ENCODE results near the gene ENO3. TPM values are rescaled to one million over a fixed set of nuclear protein-coding genes. Genes with fewer than 3 reads are reported as not detected.

The ENO3 gene
- polyA plus RNA-seq, 3 donors from 2014 or later = 1.6 to 4.2 (median 4.1) TPM

DNA sequence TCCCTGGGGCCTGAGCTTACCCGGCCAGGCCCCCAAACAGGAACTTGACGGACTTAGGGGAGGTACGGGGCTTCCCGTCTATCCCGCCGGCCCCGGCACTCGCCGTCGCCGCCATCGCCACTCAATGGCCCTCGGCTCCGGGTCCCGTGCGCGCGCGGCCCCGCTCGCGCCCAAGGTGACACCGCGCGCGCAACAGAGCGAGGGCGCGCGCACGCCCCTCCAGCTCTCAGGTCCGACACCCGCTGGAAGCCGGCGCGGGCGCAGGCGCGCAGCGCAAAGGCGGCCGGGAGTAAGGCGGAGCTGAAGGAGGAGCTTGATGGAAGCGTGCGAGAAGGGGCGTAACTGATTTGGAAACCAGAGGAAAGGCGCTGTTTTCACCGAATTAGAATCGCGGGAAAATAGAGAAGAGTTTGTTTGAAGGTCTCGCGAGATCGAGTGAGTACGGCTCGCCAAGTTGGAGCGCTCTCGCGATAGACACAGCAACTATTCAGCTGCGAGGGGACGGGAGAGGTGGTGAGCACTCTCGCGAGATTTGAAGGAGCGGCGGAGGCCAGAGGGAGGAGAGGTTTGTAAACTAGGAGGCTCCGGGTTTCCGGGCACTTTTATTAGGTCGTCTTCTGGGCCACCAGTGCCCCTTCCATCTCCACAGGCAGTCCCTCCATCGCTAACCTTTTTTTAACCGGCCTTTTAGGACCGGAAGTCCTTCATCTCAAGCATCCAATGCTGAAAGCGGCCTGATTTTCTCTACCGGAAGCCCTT, 10.9 kb upstream of the ENO3 start, which contains the start of the genes RNF167 and SLC25A11:
Gene RNF167, plus strand, starts transcription at position 473 of the 759 bp plus-strand sequence. CDS start 642 bp downstream, outside the sequence.
Gene SLC25A11, minus strand, starts transcription at position 251 of the 759 bp plus-strand sequence. Its CDS starts 136 bp downstream, at position 115.
- H3K27me3 Mint-ChIP-seq (ENCODE audit: low read depth in 3 of 3) = peaks cover 5 to 24% (median 13%) of the 10 kb centered on the region in 3 donors
- H3K4me1 Mint-ChIP-seq = peaks cover 68 to 73% of the 10 kb centered on the region in 2 donors
- no peaks in the 10 kb centered on the region for H3K9me3 Mint-ChIP-seq
- H3K27ac Mint-ChIP-seq = peak within 1 kb of the TSS; percentile 93 to 98 (median 95)
- peak; percentile 97 to 99 (median 99) for DNase-seq
- peak within 1 kb of the TSS; percentile 96 to 100 (median 99) for H3K4me3 Mint-ChIP-seq
- H3K36me3 Mint-ChIP-seq = peaks cover 15 to 51% (median 28%) of the 10 kb centered on the region in 3 donors

DNA sequence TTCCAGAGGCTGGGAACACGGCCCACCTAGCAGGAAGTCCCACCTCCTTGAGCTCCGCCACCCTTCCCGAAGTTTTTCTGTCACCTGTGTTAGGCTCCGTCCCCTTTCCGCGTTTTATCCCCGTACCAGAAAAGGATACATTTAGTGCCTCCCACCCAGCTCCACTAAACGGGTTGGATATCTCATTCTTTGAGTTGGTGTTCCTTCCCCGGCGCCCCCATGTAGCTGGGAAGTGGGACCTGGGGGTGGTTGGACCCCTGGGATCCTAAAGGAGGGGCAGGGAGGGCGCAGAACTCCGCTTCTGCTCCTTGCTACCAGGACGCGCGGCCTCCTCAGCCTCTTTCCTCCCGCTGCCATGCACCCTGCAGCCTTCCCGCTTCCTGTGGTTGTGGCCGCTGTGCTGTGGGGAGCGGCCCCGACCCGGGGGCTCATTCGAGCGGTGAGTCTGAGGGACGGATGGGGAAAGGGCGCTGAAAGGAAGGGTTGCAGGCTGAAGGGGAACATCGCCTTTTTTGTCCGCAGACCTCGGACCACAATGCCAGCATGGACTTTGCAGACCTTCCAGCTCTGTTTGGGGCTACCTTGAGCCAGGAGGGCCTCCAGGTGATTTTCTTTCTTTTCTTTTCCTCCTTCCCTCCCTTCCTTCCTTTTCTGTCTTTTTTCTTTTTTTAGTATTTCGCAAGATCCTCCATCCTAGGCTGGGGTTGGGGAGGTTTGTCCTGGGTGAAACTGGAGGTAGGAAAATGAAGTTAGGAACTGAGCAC, 10.2 kb upstream of the ENO3 start:
- Mint-ChIP-seq H3K27ac (peak overlapping the region; percentile 93 to 98 (median 95)), H3K4me1 (peaks cover 72 to 77% of the 10 kb centered on the region in 2 donors), H3K9me3 (no peaks in the 10 kb centered on the region), H3K4me3 (peak overlapping the region; percentile 96 to 100 (median 99)), H3K36me3 (peaks cover 22 to 59% (median 35%) of the 10 kb centered on the region in 3 donors), H3K27me3 (ENCODE audit: low read depth in 3 of 3) (peaks cover 8 to 32% (median 19%) of the 10 kb centered on the region in 3 donors)
- DNase-seq = peak; percentile 25 to 39 (median 37)

DNA sequence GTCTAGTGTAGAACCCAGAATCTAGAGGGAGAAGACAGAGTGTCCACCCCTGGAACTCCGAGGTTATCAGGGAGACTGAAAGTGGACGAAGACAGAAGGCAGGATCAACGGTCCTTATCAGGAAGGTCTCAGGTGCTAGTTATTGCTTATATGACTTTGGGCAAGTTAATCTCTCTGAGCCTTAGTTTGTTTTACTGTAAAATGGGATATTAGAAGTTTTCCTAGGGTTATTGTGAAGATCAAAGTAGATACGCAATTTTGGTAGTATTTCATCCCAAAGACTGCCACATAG, 9.7 kb upstream of the ENO3 start:
- peaks cover 24 to 59% (median 35%) of the 10 kb centered on the region in 3 donors for H3K36me3 Mint-ChIP-seq
- DNase-seq = no peak
- peaks cover 70 to 77% of the 10 kb centered on the region in 2 donors for H3K4me1 Mint-ChIP-seq
- H3K27me3 Mint-ChIP-seq (ENCODE audit: low read depth in 3 of 3) = peaks cover 8 to 37% (median 20%) of the 10 kb centered on the region in 3 donors
- H3K9me3 Mint-ChIP-seq = no peaks in the 10 kb centered on the region
- H3K27ac Mint-ChIP-seq = peak overlapping the region; percentile 93 to 98 (median 95)
- peak overlapping the region; percentile 96 to 100 (median 99) for H3K4me3 Mint-ChIP-seq

DNA sequence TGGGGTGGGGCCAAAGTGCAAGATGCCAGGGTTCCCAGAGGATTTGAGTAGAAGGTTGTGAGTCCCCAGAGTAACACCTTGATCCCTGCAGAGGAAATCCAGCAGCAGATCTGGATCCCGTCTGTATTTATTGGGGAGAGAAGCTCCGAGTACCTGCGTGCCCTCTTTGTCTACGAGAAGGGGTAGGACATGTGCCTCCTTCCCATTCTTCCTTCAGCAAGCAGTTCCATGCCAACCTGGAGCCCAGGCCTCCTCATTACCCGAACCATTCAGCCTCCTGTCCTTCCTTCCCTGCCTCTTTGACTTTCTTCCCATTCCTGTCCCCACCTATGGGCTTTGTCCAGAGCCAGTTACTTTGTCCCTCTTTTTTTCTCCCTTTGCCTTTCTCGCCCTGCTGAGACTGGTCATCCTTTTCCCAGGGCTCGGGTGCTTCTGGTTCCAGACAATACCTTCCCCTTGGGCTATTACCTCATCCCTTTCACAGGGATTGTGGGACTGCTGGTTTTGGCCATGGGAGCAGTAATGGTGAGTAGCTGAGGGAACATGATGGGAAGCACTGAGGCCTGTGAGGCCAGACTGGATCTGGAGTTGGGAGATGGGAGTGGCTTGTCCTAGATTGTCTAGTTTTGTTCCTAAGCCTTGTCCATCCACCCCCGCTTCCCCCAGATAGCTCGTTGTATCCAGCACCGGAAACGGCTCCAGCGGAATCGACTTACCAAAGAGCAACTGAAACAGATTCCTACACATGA, 8.0 kb upstream of the ENO3 start:
- H3K36me3 Mint-ChIP-seq = peaks cover 32 to 55% (median 43%) of the 10 kb centered on the region in 3 donors
- peak overlapping the region; percentile 55 to 100 (median 99) for H3K4me3 Mint-ChIP-seq
- peaks cover 17 to 51% (median 34%) of the 10 kb centered on the region in 3 donors for H3K27me3 Mint-ChIP-seq (ENCODE audit: low read depth in 3 of 3)
- H3K27ac Mint-ChIP-seq = peak overlapping the region; percentile 93 to 98 (median 95)
- DNase-seq = no peak
- H3K9me3 Mint-ChIP-seq = no peaks in the 10 kb centered on the region
- peaks cover 77 to 85% of the 10 kb centered on the region in 2 donors for H3K4me1 Mint-ChIP-seq

DNA sequence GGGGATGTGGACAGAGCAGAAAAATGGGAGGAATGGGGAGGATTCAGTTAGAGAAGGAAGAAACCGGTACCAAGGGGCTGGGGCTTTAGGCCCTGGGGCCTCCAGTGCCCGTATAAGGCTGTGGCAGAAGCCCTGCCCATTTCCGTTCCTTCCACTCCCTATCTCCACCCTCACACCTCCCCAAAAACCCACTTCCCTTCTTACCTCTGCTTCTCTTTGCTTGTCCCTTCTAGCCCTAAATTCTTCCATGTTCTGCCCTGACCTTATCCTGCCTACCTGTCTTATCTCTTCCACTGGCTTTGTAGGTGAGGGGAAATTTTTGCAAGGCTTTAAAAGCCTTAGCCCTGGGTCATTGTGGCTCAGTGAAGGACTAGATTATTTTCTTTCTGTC, 6.8 kb upstream of the ENO3 start:
- peaks cover 65 to 76% of the 10 kb centered on the region in 2 donors for H3K4me1 Mint-ChIP-seq
- H3K9me3 Mint-ChIP-seq = peaks cover 0 to 2% (median 0%) of the 10 kb centered on the region in 6 donors
- H3K36me3 Mint-ChIP-seq = peaks cover 32 to 55% (median 43%) of the 10 kb centered on the region in 3 donors

DNA sequence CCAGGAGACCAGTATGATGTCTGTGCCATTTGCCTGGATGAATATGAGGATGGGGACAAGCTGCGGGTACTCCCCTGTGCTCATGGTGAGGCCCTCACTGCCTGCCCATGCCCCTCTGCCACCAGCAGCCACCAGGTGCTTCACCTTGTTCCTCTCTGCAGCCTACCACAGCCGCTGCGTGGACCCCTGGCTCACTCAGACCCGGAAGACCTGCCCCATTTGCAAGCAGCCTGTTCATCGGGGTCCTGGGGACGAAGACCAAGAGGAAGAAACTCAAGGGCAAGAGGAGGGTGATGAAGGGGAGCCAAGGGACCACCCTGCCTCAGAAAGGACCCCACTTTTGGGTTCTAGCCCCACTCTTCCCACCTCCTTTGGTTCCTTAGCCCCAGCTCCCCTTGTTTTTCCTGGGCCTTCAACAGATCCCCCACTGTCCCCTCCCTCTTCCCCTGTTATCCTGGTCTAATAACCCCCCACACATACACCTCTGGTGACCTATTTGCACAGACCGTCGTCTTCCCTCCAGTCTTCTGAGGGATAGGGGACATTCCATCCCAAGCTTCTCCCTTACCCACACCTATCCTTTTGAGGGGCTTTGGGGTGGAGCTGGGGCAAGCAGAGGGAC, 6.3 kb upstream of the ENO3 start:
- Mint-ChIP-seq H3K27ac (peak overlapping the region; percentile 95 to 97 (median 95)), H3K4me1 (peaks cover 62 to 74% of the 10 kb centered on the region in 2 donors), H3K36me3 (peaks cover 32 to 55% (median 43%) of the 10 kb centered on the region in 3 donors), H3K9me3 (peaks cover 0 to 2% (median 0%) of the 10 kb centered on the region in 6 donors), H3K27me3 (ENCODE audit: low read depth in 3 of 3) (peaks cover 20 to 61% (median 36%) of the 10 kb centered on the region in 3 donors), H3K4me3 (peak overlapping the region; percentile 96 to 100 (median 99))
- DNase-seq = no peak

More for the DNA sequence above, 6.8 kb upstream of the ENO3 start:
- peak; percentile 52 to 59 (median 57) for DNase-seq
- peak overlapping the region; percentile 96 to 100 (median 99) for H3K4me3 Mint-ChIP-seq
- H3K27ac Mint-ChIP-seq = peak overlapping the region; percentile 95 to 97 (median 95)
- peaks cover 20 to 60% (median 36%) of the 10 kb centered on the region in 3 donors for H3K27me3 Mint-ChIP-seq (ENCODE audit: low read depth in 3 of 3)

DNA sequence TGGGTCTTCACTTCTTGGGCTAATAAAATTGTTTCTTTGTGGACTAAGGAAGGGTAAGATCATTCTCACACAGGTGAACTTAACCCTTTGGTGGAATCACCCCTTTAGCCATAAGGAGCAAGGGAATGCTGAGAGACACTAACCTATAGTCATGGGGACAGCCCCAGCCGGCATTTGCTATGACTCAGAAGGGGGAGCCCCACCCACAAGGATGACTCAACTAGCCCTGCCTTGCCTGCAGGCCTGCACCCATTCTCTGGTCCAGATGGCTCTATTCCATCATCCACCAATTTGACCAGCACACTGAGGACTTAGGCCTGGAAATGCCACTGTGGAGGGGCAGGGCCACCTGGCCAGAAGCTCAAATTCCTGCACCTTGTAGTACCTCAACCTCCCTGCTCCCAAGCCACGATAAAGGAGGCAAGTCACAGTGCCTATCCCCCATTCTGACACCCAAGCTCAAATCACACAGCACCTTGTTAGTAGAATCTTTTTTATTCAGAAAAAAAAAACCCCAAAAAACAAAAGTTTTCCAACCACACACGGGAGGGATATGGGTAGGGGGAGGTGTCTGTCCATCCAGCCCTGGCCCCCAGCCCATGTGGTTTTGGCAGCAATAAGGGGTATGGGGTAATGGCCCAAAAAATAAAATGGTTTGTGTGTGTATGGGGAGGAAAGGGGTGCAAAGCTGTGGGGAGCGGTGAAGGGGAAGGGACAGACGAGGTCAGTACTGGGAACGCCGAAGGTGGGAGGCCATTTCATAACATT, 5.6 kb upstream of the ENO3 start:
- Mint-ChIP-seq H3K27ac (peak overlapping the region; percentile 95 to 97 (median 95)), H3K4me3 (peak overlapping the region; percentile 96 to 100 (median 99)), H3K36me3 (peaks cover 32 to 51% (median 39%) of the 10 kb centered on the region in 3 donors), H3K9me3 (peaks cover 0 to 2% (median 0%) of the 10 kb centered on the region in 6 donors), H3K4me1 (peaks cover 65 to 73% of the 10 kb centered on the region in 2 donors), H3K27me3 (ENCODE audit: low read depth in 3 of 3) (peaks cover 20 to 59% (median 34%) of the 10 kb centered on the region in 3 donors)
- DNase-seq = peak; percentile 62 to 66 (median 64)

DNA sequence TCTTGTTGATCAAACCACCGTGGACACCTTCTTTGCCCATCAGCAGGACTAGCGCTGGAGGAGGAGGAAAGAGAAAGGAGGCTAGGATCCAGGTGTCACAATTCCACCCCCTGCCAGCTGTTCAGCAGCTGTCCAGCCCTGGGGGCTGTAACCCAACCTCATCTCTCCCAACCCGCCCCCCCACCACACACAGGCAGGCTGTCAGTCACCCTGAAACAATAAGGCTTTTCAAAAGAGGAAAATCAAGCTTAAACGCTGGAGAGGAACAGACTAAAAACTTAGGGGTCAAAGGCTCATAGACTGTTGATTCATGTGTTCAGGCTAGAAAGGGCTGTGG, 5.0 kb upstream of the ENO3 start:
- peaks cover 22 to 56% (median 31%) of the 10 kb centered on the region in 3 donors for H3K27me3 Mint-ChIP-seq (ENCODE audit: low read depth in 3 of 3)
- peak overlapping the region; percentile 96 to 100 (median 99) for H3K4me3 Mint-ChIP-seq
- H3K4me1 Mint-ChIP-seq = peaks cover 69 to 75% of the 10 kb centered on the region in 2 donors
- H3K9me3 Mint-ChIP-seq = peaks cover 0 to 2% (median 0%) of the 10 kb centered on the region in 6 donors
- peaks cover 32 to 51% (median 39%) of the 10 kb centered on the region in 3 donors for H3K36me3 Mint-ChIP-seq
- peak overlapping the region; percentile 95 to 99 (median 96) for H3K27ac Mint-ChIP-seq
- DNase-seq = no peak

DNA sequence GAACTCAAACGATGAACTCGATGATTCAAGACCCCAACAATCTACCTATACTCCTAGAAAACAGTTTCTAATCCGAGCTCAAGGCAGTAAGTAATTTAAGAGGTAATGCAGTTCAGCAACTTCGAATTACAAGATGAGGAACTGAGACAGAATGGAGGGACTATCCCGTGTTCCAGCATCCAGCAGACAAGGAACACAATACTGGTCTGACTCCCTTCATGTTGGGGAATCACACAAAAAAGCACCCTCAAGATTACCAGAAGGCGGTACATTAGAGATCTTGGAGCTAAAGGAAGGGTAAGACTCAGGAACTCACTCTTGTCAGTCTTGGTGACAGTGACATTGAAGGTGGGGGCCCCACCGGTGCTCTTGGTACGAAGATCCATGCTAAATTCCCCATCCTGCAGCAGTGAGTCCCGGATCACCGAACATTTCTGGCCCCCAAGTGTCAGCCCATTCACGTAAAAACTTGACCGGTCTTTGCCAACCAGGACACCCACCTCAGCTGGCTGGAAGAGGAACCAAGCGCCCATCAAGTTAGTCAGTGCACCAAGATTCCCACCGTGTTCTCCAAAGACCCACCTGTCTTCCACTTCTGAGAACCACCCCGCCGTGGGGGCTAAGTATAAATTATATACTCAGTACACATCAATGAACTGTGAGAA, 4.5 kb upstream of the ENO3 start:
- Mint-ChIP-seq H3K9me3 (peaks cover 0 to 2% (median 0%) of the 10 kb centered on the region in 6 donors), H3K4me1 (peaks cover 67 to 75% of the 10 kb centered on the region in 2 donors), H3K27ac (peak overlapping the region; percentile 95 to 99 (median 96)), H3K27me3 (ENCODE audit: low read depth in 3 of 3) (peaks cover 22 to 51% (median 28%) of the 10 kb centered on the region in 3 donors), H3K4me3 (peak overlapping the region; percentile 96 to 100 (median 99)), H3K36me3 (peaks cover 32 to 46% (median 39%) of the 10 kb centered on the region in 3 donors)
- DNase-seq = no peak

DNA sequence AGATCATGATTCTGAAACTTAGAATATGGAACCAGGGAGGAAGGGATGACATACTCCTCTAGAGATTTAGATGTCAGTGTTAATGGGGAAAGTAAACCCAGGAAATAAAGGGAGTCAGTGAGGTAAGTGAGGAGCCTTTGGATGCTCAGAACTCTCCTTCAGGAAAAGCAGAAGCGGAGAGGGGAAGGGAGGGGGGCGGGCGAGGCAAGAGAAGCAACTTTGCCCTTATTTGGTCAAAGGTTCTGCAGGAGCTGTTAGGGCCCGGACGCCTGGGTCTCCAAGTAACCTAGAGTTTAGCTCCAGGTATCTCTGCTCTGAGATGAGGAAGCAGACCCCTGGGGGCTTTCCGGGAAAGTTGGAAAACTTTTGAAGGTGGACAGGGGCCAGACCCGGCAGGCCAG, 3.9 kb upstream of the ENO3 start:
- peak overlapping the region; percentile 96 to 100 (median 99) for H3K4me3 Mint-ChIP-seq
- H3K27me3 Mint-ChIP-seq (ENCODE audit: low read depth in 3 of 3) = peaks cover 22 to 51% (median 28%) of the 10 kb centered on the region in 3 donors
- peak overlapping the region; percentile 95 to 99 (median 96) for H3K27ac Mint-ChIP-seq
- peaks cover 0 to 2% (median 0%) of the 10 kb centered on the region in 6 donors for H3K9me3 Mint-ChIP-seq
- H3K36me3 Mint-ChIP-seq = peaks cover 27 to 41% (median 35%) of the 10 kb centered on the region in 3 donors
- H3K4me1 Mint-ChIP-seq = peaks cover 62 to 69% of the 10 kb centered on the region in 2 donors
- peak in 1 of 3 donors; percentile 17 for DNase-seq

DNA sequence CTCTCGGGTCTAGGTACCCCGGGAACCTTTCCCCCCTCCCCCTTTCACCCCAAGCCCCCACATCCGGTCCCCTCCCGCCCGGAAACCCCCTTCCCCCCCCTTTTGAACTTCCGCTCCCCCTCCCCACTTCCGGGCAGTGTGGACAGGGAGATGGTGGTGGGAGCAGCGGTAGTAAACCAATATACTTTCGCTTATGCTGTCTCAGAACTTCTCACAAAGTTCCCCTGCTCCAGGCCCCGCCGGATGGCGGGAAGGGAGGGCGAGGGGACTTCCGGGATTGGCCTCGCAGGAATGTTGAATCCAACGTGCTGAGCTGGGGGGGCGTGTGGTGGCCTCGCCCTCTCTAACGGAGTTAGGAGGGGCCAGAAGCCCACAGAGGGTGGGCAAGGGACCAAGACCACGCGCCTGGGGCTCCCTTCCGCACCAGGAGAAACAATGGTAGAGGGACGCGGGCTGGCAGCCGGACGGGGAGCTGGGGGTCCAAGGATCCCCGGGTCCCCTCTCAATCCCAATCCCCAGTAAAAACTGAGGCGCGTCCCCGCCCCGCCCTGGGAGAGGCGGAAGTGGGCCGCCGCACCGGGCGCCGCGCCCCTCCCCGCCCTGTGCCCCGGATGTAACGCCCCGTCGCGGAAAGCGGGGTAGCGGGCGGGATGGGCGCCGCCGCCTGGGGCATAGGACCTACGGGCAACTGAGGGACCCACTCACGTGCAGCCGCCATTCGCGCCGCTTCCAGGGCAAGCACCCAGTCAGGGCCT, 3.3 kb upstream of the ENO3 start:
- DNase-seq = peak; percentile 72 to 77 (median 74)
- peaks cover 0 to 2% (median 0%) of the 10 kb centered on the region in 6 donors for H3K9me3 Mint-ChIP-seq
- H3K4me1 Mint-ChIP-seq = peaks cover 56 to 63% of the 10 kb centered on the region in 2 donors
- H3K27me3 Mint-ChIP-seq (ENCODE audit: low read depth in 3 of 3) = peaks cover 22 to 51% (median 28%) of the 10 kb centered on the region in 3 donors
- peaks cover 26 to 35% (median 33%) of the 10 kb centered on the region in 3 donors for H3K36me3 Mint-ChIP-seq
- H3K27ac Mint-ChIP-seq = peak overlapping the region; percentile 92 to 99 (median 96)
- peak overlapping the region; percentile 96 to 100 (median 99) for H3K4me3 Mint-ChIP-seq

All from immature natural killer cell (primary cell).